BJ (cell line): Measurements from ENCODE around the gene TSC2. TPM values are rescaled to one million over a fixed set of nuclear protein-coding genes. Genes with fewer than 3 reads are reported as not detected.

Experiments
- CTCF ChIA-PET: fragments of 350-600 bp; formaldehyde crosslinking; extraction: SDS; loops from one replicate; lab custom pipeline; 2021; ENCODE audit warnings: antibody characterized with exemption, inconsistent platforms; lab: Yijun Ruan, JAX
- POLR2A ChIA-PET: fragments of 300-600 bp; sonication (Branson Sonifier 250); formaldehyde crosslinking; extraction: SDS; loops from one replicate; lab custom pipeline; 2021; ENCODE audit warnings: antibody characterized with exemption; lab: Charles Lee
- DNase-seq: peaks from one replicate; pipeline ENCODE4 v3.0.0-alpha.2; 2011; ENCODE audit warnings: low read depth
- H3K27me3 ChIP-seq: 2 replicates; pipeline ENCODE4 v1.6.0; 2011; ENCODE audit warnings: low read length; ENCODE audit not compliant: control insufficient read depth, insufficient read depth
- H3K36me3 ChIP-seq: 2 replicates; pipeline ENCODE4 v1.5.1; 2011; ENCODE audit warnings: low read length; ENCODE audit not compliant: control insufficient read depth, insufficient read depth
- H3K4me3 ChIP-seq: 2 replicates; pipeline ENCODE4 v1.5.1; 2011; ENCODE audit warnings: low read depth, mild to moderate bottlenecking, control low read depth, low read length
- CTCF ChIP-seq: IDR thresholded peaks from 2 replicates; pipeline ENCODE4 v1.5.1; 2011; ENCODE audit warnings: low read depth, mild to moderate bottlenecking, control low read depth, inconsistent platforms, low read length, moderate library complexity; ENCODE audit not compliant: insufficient read depth
- polyA plus RNA-seq: library from polyadenylated mRNA; depleted of rRNA; stranded (reverse); fragments of >200 nt; gene quantifications from 2 replicates; pipeline ENCODE4 v1.2.3, GENCODE V29; 2011

The TSC2 gene
- polyA plus RNA-seq, 1 experiment: 66.3 TPM

GRCh38 chr16:2058420-2058819, 10.6 kb downstream of the TSC2 start:
- peaks cover 35% of the 10 kb centered on the region for H3K36me3 ChIP-seq

DNA sequence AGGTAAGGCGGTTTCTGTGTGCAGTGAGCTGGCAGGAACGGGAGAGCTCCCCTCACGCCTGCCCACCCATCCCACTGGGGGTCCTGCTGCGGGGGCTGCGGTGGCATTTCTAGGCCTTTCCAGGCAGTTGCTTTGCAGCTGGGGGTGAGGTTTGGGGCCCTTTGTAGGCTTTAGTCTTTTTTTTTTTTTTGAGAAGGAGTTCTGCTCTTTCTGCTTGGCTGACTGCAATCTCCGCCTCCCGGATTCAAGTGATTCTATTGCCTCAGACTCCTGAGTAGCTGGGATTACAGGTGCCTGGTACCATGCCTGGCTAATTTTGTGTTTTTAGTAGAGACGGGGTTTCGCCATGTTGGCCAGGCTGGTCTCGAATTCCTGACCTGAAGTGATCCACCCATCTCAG, 11.1 kb downstream of the TSC2 start:
- Histone ChIP-seq H3K36me3 (peaks cover 36% of the 10 kb centered on the region), H3K4me3 (no peak overlapping the region), H3K27me3 (no peaks in the 10 kb centered on the region)
- no peak for TF ChIP-seq CTCF
- POLR2A ChIA-PET: interaction anchor here (0.6 kb wide), 1 partner anchor 94 kb away, joined by 15 read pairs; the partner anchor contains the start of gene RPS2
- CTCF ChIA-PET: interaction anchor here (4.8 kb wide), 1 partner anchor 35 kb away, joined by 34 read pairs; no protein-coding TSS in a partner anchor
- no peak for DNase-seq

More at GRCh38 chr16:2058420-2058819, 10.6 kb downstream of the TSC2 start:
- POLR2A ChIA-PET: no interaction called here
- Histone ChIP-seq H3K4me3 (no peak overlapping the region), H3K27me3 (no peaks in the 10 kb centered on the region)
- CTCF ChIA-PET: interaction anchor here (4.8 kb wide), 1 partner anchor 35 kb away, joined by 34 read pairs; no protein-coding TSS in a partner anchor
- DNase-seq: no peak
- TF ChIP-seq CTCF: no peak

DNA sequence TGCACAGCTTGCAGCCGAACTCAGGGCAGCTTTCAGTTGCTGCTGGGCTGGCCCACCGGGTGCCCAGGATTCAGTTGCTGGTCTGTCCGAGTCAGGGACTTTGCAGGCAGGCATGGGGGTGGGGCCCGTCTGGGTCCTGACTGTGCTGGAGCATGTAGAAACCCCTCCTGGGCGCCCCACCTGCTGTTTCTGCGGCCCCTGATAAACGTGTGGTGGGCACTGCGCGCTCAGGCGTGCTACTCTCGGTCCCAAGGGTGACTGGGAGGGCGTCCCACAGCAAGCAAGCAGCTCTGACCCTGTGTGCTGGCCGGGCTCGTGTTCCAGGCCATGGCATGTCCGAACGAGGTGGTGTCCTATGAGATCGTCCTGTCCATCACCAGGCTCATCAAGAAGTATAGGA, 12.6 kb downstream of the TSC2 start:
- Histone ChIP-seq H3K4me3 (no peak overlapping the region), H3K36me3 (peaks cover 37% of the 10 kb centered on the region), H3K27me3 (no peaks in the 10 kb centered on the region)
- no peak for TF ChIP-seq CTCF
- DNase-seq: no peak
- POLR2A ChIA-PET: interaction anchor here (0.6 kb wide), 1 partner anchor 95 kb away, joined by 3 read pairs; the partner anchor contains the start of gene TRAF7
- CTCF ChIA-PET: interaction anchor here (0.8 kb wide), 1 partner anchor 38 kb away, joined by 4 read pairs; no protein-coding TSS in a partner anchor

DNA sequence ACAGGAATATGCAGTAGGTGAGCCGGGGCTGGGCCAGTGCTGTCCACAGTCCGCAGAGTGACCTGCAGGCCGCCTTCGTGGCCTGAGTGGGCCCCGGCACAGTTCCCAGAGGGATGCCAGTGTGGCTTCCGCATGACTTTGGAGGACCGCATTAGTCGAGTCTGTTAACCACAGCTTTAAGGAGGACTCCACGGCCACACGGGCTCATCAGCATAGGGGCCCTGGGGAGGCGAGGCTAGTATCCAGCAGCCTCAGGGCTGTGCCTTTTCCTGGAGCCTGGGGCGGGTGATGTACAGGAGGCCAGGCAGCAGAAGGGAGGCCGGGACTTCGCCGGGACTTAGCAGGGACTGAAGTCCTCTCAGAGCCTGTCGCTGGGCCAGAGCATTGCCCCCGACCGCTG, 13.2 kb downstream of the TSC2 start:
- ChIA-PET CTCF (interaction anchor here (1.6 kb wide), 1 partner anchor 57 kb away, joined by 6 read pairs; no protein-coding TSS in a partner anchor), POLR2A (no interaction called here)
- Histone ChIP-seq H3K4me3 (no peak overlapping the region), H3K27me3 (no peaks in the 10 kb centered on the region), H3K36me3 (peaks cover 41% of the 10 kb centered on the region)
- no peak for DNase-seq
- TF ChIP-seq CTCF: no peak

DNA sequence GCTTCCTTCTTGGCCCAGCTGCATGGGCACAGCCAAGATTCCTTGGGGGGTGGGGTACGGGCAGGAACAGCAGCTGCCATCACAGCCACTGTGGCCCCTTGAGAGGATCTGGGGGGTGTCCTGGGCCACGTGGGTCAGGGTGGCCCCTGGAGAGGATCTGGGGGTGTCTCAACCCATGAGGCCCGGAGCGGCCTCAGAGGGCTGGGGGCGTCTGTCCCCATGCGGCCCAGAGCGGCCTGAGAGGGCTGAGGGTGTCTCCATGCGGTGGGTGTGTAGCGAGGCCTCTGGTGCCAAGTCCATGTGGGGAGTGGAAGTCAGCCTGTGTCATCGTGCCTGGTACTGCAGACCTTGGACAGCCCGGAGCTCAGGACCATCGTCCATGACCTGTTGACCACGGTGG, 13.7 kb downstream of the TSC2 start:
- Histone ChIP-seq H3K36me3 (peaks cover 44% of the 10 kb centered on the region), H3K4me3 (no peak overlapping the region), H3K27me3 (no peaks in the 10 kb centered on the region)
- CTCF ChIA-PET: interaction anchor here (1.6 kb wide), 1 partner anchor 57 kb away, joined by 6 read pairs; no protein-coding TSS in a partner anchor
- no peak for TF ChIP-seq CTCF
- POLR2A ChIA-PET: no interaction called here
- no peak for DNase-seq
